Gastrocnemius medialis (tissue), 4 donors: ENCODE results near the gene HSPA12B.

Source experiments
- POLR2A ChIP-seq, 2 donors: fragments of 450-650 bp; IDR thresholded peaks; one replicate each; pipeline ENCODE4 v1.6.1; 2017; ENCODE audit warnings: antibody characterized with exemption in 2 of 2, mild to moderate bottlenecking in 2 of 2, moderate library complexity in 2 of 2
- TF ChIP-seq, protein P1 (sequence below), 5 experiments: fragments of 450-650 bp in 3 of 5; fragments of 200-600 bp in 2 of 5; sonication (generic) in 2 of 5; IDR thresholded peaks in 4 of 5; conservative IDR thresholded peaks in 1 of 5; 1 replicate in 4 of 5; 2 replicates in 1 of 5; pipeline ENCODE4 v1.5.1; 2016 to 2019; ENCODE audit warnings: antibody characterized with exemption in 5 of 5, mild to moderate bottlenecking in 3 of 5, moderate library complexity in 3 of 5

DNA sequence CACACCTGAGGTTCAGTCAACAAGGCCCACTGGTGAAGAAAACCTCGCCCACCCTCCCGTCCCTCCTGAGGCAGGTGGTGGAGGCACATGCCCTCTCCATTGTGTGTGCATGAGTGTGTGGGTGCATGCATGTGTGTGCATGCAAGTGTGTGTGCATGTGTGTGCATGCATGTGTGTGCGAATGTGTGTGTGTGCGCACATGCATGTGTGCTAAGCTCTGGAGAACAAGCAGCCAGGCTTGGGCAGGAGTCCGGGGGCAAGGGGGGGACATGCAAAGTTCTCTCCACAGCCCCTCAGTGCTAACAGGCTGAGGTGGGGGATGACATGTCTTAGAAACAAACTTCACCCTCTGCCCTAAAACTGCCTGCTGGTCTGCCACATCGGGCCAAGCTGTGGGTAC lies 3.1 kb upstream of the HSPA12B start:
- TF ChIP-seq, protein P1, sequence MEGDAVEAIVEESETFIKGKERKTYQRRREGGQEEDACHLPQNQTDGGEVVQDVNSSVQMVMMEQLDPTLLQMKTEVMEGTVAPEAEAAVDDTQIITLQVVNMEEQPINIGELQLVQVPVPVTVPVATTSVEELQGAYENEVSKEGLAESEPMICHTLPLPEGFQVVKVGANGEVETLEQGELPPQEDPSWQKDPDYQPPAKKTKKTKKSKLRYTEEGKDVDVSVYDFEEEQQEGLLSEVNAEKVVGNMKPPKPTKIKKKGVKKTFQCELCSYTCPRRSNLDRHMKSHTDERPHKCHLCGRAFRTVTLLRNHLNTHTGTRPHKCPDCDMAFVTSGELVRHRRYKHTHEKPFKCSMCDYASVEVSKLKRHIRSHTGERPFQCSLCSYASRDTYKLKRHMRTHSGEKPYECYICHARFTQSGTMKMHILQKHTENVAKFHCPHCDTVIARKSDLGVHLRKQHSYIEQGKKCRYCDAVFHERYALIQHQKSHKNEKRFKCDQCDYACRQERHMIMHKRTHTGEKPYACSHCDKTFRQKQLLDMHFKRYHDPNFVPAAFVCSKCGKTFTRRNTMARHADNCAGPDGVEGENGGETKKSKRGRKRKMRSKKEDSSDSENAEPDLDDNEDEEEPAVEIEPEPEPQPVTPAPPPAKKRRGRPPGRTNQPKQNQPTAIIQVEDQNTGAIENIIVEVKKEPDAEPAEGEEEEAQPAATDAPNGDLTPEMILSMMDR (IDR thresholded peaks at IDR 0.05 in 4 of 5, conservative IDR thresholded peaks at IDR 0.05 in 1 of 5): no peak
- TF ChIP-seq POLR2A (IDR thresholded peaks at IDR 0.05): no peak
